OCI-LY3 (cell line): ENCODE measurements around the gene SPON1.

Experiments used
- H2AFZ ChIP-seq: fragments of 200-600, 300-600 bp; shearing (Covaris generic); 2 replicates; pipeline ENCODE4 v1.6.0; 2014; ENCODE audit warnings: antibody characterized with exemption, low read depth, low read length
- H3K27ac ChIP-seq: fragments of 200-600, 300-600 bp; sonication (generic); 2 replicates; pipeline ENCODE4 v1.5.1; 2014; ENCODE audit warnings: mild to moderate bottlenecking, low read length, moderate library complexity, mixed read lengths
- H3K27me3 ChIP-seq: fragments of 200-600, 300-600 bp; sonication (generic); 2 replicates; pipeline ENCODE4 v1.6.1; 2014; ENCODE audit warnings: low read depth, low read length, mixed read lengths
- H3K36me3 ChIP-seq: fragments of 200-600, 300-600 bp; sonication (generic); replicated peaks from 2 replicates; pipeline ENCODE3; 2014; ENCODE audit warnings: low read depth, low read length, mixed read lengths
- H3K4me1 ChIP-seq: fragments of 300-600, 200-600 bp; sonication (generic); 2 replicates; pipeline ENCODE4 v1.6.1; 2014; ENCODE audit warnings: low read length, mixed read lengths
- H3K4me2 ChIP-seq: fragments of 200-600, 300-600 bp; sonication (generic); 2 replicates; pipeline ENCODE4 v1.6.1; 2014; ENCODE audit warnings: low read length, mixed read lengths
- H3K4me3 ChIP-seq: fragments of 300-600, 200-600 bp; sonication (generic); 2 replicates; pipeline ENCODE4 v1.5.1; 2014; ENCODE audit warnings: antibody characterized with exemption, mild to moderate bottlenecking, low read length, moderate library complexity
- H3K79me2 ChIP-seq: fragments of 300-600, 200-600 bp; shearing (Covaris generic); 2 replicates; pipeline ENCODE4 v1.6.1; 2014; ENCODE audit warnings: mild to moderate bottlenecking, low read length, mixed read lengths
- H3K9ac ChIP-seq: fragments of 300-600, 200-600 bp; shearing (Covaris generic); 2 replicates; pipeline ENCODE4 v1.6.0; 2014; ENCODE audit warnings: mild to moderate bottlenecking, low read length, moderate library complexity
- H3K9me3 ChIP-seq: fragments of 200-600, 300-600 bp; shearing (Covaris generic); 2 replicates; pipeline ENCODE4 v1.6.1; 2014; ENCODE audit warnings: low read length, mixed read lengths; ENCODE audit not compliant: insufficient read depth
- H4K20me1 ChIP-seq: fragments of 200-600, 300-600 bp; sonication (generic); 2 replicates; pipeline ENCODE4 v1.6.1; 2016; ENCODE audit warnings: low read length, mixed read lengths; ENCODE audit not compliant: insufficient read depth
- EZH2phosphoT487 ChIP-seq: fragments of 200-600 bp; shearing (Covaris generic); IDR thresholded peaks from 2 replicates; pipeline ENCODE4 v1.6.1; 2018; ENCODE audit warnings: antibody characterized with exemption, mixed run types, low read depth
- TF ChIP-seq, protein P1 (sequence below): fragments of 200-600, 300-600 bp; sonication (generic); IDR thresholded peaks from 2 replicates; pipeline ENCODE4 v1.5.1; 2014; ENCODE audit warnings: antibody characterized with exemption, low read length, low read depth

SPON1 gene

DNA sequence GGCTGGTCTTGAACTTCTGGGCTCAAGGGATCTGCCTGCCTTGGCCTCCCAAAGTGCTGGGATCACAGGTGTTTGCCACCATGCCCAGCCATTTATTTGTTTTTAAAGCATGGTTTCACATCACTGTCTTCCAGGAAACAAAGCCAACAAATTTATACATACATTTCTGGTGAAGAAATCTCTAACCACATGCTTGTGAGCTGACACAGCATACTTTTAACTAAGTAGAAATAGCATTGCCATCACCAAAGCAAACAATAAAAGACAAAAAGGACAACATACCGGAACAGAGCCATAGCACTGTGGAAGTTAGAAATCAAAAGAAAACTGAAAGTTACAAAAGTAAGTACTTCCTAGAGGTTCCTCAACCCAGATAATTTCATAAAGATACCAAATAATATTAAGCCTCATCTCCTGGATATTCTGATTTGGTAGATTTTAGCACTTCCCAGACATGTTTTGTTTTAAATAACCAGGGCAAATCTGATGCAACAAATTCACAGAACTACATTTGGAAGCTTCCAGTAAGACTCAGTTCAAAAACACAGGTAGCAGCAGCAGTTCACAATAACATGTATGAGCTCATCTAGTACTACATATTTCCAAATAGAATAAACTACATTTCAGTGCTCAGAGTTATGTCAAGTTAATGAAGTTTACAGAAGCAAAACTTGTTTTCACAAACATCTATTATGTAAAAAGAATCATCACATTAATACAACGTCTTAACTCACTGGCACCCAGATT is 325.8 kb downstream of the SPON1 start:
- no peak overlapping the region; the same call in 1 of the 2 replicates for H3K4me2 ChIP-seq
- no peak for TF ChIP-seq EZH2phosphoT487
- TF ChIP-seq, protein P1, sequence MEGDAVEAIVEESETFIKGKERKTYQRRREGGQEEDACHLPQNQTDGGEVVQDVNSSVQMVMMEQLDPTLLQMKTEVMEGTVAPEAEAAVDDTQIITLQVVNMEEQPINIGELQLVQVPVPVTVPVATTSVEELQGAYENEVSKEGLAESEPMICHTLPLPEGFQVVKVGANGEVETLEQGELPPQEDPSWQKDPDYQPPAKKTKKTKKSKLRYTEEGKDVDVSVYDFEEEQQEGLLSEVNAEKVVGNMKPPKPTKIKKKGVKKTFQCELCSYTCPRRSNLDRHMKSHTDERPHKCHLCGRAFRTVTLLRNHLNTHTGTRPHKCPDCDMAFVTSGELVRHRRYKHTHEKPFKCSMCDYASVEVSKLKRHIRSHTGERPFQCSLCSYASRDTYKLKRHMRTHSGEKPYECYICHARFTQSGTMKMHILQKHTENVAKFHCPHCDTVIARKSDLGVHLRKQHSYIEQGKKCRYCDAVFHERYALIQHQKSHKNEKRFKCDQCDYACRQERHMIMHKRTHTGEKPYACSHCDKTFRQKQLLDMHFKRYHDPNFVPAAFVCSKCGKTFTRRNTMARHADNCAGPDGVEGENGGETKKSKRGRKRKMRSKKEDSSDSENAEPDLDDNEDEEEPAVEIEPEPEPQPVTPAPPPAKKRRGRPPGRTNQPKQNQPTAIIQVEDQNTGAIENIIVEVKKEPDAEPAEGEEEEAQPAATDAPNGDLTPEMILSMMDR: no peak
- H3K9me3 ChIP-seq: no peaks in the 10 kb centered on the region
- no peaks in the 10 kb centered on the region; the same call in 1 of the 2 replicates for H3K79me2 ChIP-seq
- no peak overlapping the region for H2AFZ ChIP-seq
- no peak overlapping the region for H3K9ac ChIP-seq
- H3K27me3 ChIP-seq: no peaks in the 10 kb centered on the region
- H3K27ac ChIP-seq: no peak overlapping the region
- H4K20me1 ChIP-seq: no peaks in the 10 kb centered on the region
- peaks cover 17% of the 10 kb centered on the region for H3K4me1 ChIP-seq
- peaks cover 10% of the 10 kb centered on the region for H3K36me3 ChIP-seq
- H3K4me3 ChIP-seq: no peak overlapping the region

DNA sequence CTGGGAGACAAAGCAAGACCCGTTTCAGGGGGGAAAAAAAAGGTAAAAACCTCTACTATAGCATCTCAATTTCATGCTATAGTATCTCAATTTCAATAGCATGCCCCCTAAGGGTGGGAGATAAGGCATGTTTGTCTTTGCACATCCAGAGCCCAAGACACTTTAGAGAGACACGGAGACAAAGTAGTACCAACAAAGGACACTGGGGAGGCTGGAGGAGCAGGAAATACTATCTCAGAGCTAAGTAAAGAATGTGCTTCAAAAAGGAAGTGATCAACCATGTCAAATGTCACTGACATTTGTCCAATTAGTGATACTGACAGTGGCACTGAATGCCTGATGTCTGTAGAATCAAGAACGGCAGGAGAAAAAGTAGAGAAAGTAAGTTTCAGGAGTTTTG is 327.9 kb downstream of the SPON1 start:
- no peaks in the 10 kb centered on the region for H3K27me3 ChIP-seq
- no peak overlapping the region for H3K4me3 ChIP-seq
- no peaks in the 10 kb centered on the region; the same call in 1 of the 2 replicates for H3K79me2 ChIP-seq
- H3K27ac ChIP-seq: no peak overlapping the region
- peaks cover 10% of the 10 kb centered on the region for H3K36me3 ChIP-seq
- H3K9me3 ChIP-seq: no peaks in the 10 kb centered on the region
- H3K4me1 ChIP-seq: peaks cover 16% of the 10 kb centered on the region
- TF ChIP-seq EZH2phosphoT487: no peak
- TF ChIP-seq, protein P1: no peak
- H2AFZ ChIP-seq: no peak overlapping the region
- H4K20me1 ChIP-seq: no peaks in the 10 kb centered on the region
- no peak overlapping the region for H3K4me2 ChIP-seq
- no peak overlapping the region for H3K9ac ChIP-seq

DNA sequence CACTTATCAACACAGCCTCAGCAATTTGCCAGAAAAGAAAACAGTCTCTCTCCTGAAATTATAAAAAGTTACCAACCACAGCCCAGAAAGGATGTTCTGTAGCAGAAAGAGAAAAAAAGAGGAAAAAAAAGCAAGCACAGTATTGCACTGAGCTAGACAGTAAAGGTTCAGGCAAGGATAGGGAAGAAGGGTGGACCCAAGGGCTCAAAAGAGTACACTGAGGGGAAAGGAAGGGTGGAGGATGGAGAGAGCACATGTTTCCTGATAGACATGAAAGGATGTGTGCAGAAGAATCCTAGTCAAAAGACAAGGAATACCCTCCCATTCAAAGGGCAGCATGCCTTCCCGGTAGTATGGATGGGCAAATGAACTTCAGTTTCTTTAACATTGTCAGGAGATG is 337.4 kb downstream of the SPON1 start:
- Histone ChIP-seq H3K9me3 (no peaks in the 10 kb centered on the region), H2AFZ (no peak overlapping the region), H3K36me3 (no peaks in the 10 kb centered on the region), H3K4me3 (no peak overlapping the region), H3K27ac (no peak overlapping the region), H4K20me1 (peaks cover 24% of the 10 kb centered on the region), H3K27me3 (no peaks in the 10 kb centered on the region), H3K79me2 (peaks cover 60% of the 10 kb centered on the region), H3K4me1 (peaks cover 10% of the 10 kb centered on the region), H3K4me2 (no peak overlapping the region), H3K9ac (no peak overlapping the region)
- TF ChIP-seq, protein P1: no peak
- no peak for TF ChIP-seq EZH2phosphoT487

DNA sequence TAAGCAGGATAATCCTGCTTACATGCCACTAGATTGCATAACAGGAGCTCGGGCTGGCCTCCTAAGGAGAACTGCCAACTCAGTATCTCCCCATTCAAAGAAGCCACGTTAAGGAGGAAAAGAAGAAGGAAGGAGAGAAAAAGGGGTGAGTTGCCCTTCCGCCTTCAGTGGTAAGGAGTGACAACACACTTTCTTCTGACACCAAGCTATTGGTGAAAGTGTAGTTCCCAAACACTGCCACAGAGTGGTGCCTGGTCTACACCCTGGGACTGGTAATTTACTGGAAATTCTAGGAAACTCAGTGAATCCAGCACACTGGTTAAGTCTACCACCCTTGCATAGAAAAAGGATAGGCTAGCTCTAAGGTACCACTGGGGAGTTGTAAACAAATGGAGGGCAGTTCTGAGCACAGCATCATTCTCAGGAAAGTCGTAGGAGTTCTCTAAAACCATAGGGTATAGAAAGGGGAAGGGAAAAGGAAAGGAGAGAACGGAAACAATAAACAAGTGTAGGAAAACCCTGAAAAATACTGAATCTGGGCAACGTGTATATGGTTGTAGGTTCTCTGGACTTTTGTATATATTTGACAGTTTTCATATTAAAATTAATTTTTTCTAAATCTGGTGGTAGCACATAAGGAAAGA is 338.3 kb downstream of the SPON1 start:
- H3K36me3 ChIP-seq: no peaks in the 10 kb centered on the region
- H3K4me2 ChIP-seq: peak overlapping the region; percentile 32
- H3K9me3 ChIP-seq: no peaks in the 10 kb centered on the region
- H3K9ac ChIP-seq: no peak overlapping the region
- H3K4me1 ChIP-seq: peaks cover 10% of the 10 kb centered on the region
- H3K4me3 ChIP-seq: no peak overlapping the region
- H2AFZ ChIP-seq: no peak overlapping the region
- no peak for TF ChIP-seq EZH2phosphoT487
- TF ChIP-seq, protein P1: peak; percentile 85
- no peak overlapping the region for H3K27ac ChIP-seq
- no peaks in the 10 kb centered on the region for H3K27me3 ChIP-seq
- peaks cover 67% of the 10 kb centered on the region for H3K79me2 ChIP-seq
- peaks cover 24% of the 10 kb centered on the region for H4K20me1 ChIP-seq
